ENCODE measurements around the gene CPZ. TPM values are rescaled to one million over a fixed set of nuclear protein-coding genes. Genes with fewer than 3 reads are reported as not detected.

CPZ gene
- total and polyA plus RNA-seq, 10 of the 15 experiments (the other 5 are each of a cell fraction or from before 2014, with no cell fraction given) = not detected

DNA sequence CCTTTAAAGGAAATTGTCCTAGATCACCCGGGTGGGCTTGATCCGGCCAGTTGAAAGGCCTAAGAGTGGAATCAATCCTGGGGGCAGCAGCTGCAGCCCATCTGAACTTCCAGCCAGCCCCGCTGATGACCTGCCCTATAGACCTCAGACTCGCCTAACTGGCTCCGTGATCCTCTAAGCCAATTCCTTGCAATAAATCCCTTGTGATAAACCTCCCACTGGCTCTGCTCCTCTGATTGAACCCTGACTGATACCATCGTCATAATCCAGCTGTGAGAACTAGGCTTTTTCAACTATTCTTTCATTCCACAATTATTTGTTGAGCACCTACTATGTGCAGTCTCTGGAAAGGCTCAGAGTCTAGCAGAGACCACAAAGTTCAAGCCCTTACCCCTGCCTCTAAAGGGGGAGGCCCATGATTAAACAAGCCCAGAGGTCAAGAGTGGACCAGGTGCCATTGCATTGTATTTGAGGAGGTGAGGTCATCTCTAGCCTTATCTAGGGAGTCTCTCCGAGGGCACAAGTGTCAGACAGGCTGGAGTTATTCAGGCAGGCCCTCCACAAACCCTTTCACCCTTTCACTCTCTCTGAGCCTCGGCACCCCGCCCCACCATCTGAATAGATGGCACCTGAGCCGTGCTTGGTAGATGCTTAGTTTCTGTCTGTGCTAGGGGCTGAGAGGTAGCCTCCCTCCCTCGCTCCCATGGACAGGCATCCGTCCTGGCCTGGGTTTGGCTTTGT lies 32.9 kb upstream of the CPZ start:
- Histone ChIP-seq H3K4me3 (no peak overlapping the region), H3K4me2 (ENCODE audit: control insufficient read depth, insufficient read depth) (no peak overlapping the region), H3K79me2 (ENCODE audit: control insufficient read depth, insufficient read depth, low read length) (no peaks in the 10 kb centered on the region), H3K27me3 (replicated peaks in 1 of 2; ENCODE audit: control insufficient read depth in 2 of 2, insufficient read depth in 2 of 2, low read length in 1 of 2) (no peaks in the 10 kb centered on the region), H3K9ac (ENCODE audit: control insufficient read depth, insufficient read depth, low read length) (no peak overlapping the region), H3K27ac (ENCODE audit: control insufficient read depth, insufficient read depth) (no peak overlapping the region), H3K36me3 (ENCODE audit: control insufficient read depth in 2 of 2, insufficient read depth in 2 of 2, low read length in 1 of 2) (no peaks in the 10 kb centered on the region), H3K4me1 (ENCODE audit: control insufficient read depth, insufficient read depth, low read length) (no peaks in the 10 kb centered on the region), H4K20me1 (ENCODE audit: control insufficient read depth, insufficient read depth) (no peaks in the 10 kb centered on the region), H3K9me3 (replicated peaks; ENCODE audit: control insufficient read depth, insufficient read depth, low read length) (no peaks in the 10 kb centered on the region), H2AFZ (ENCODE audit: control insufficient read depth, low read depth, low read length) (no peak overlapping the region)
- FAIRE-seq (no peak), ATAC-seq (no peak), DNase-seq (ENCODE audit: low read depth, low spot score) (no peak)
- 32% methylated on average over 12 of the region's 12 CpGs for WGBS (ENCODE audit: insufficient coverage, insufficient replicate concordance, low lambda C conversion rate, missing lambda C conversion rate)
- intact Hi-C loops (cut with micrococcal nuclease; ENCODE audit: unreplicated experiment) = no loop called here
- POLR2A ChIA-PET = no interaction called here
- TF ChIP-seq CEBPB (IDR thresholded peaks at IDR 0.05; ENCODE audit: borderline replicate concordance in 1 of 2, low read depth in 2 of 2, low read length in 2 of 2) (no peak), YBX1 (IDR thresholded peaks at IDR 0.05) (no peak), BMI1 (IDR thresholded peaks at IDR 0.05; ENCODE audit: borderline replicate concordance) (no peak), NFIC (IDR thresholded peaks at IDR 0.05; ENCODE audit: low read depth, low read length) (no peak), TAF1 (IDR thresholded peaks at IDR 0.05; ENCODE audit: borderline replicate concordance, low read depth, low read length) (no peak), MYB (IDR thresholded peaks at IDR 0.05; ENCODE audit: borderline replicate concordance, low read depth, low read length) (no peak), YY1 (IDR thresholded peaks at IDR 0.05; ENCODE audit: low read depth, low read length) (no peak), EZH2 (IDR thresholded peaks at IDR 0.05; ENCODE audit: borderline replicate concordance, control insufficient read depth, low read depth, low read length) (no peak), ZNF217 (IDR thresholded peaks at IDR 0.05) (no peak)
- TF ChIP-seq, protein P1, sequence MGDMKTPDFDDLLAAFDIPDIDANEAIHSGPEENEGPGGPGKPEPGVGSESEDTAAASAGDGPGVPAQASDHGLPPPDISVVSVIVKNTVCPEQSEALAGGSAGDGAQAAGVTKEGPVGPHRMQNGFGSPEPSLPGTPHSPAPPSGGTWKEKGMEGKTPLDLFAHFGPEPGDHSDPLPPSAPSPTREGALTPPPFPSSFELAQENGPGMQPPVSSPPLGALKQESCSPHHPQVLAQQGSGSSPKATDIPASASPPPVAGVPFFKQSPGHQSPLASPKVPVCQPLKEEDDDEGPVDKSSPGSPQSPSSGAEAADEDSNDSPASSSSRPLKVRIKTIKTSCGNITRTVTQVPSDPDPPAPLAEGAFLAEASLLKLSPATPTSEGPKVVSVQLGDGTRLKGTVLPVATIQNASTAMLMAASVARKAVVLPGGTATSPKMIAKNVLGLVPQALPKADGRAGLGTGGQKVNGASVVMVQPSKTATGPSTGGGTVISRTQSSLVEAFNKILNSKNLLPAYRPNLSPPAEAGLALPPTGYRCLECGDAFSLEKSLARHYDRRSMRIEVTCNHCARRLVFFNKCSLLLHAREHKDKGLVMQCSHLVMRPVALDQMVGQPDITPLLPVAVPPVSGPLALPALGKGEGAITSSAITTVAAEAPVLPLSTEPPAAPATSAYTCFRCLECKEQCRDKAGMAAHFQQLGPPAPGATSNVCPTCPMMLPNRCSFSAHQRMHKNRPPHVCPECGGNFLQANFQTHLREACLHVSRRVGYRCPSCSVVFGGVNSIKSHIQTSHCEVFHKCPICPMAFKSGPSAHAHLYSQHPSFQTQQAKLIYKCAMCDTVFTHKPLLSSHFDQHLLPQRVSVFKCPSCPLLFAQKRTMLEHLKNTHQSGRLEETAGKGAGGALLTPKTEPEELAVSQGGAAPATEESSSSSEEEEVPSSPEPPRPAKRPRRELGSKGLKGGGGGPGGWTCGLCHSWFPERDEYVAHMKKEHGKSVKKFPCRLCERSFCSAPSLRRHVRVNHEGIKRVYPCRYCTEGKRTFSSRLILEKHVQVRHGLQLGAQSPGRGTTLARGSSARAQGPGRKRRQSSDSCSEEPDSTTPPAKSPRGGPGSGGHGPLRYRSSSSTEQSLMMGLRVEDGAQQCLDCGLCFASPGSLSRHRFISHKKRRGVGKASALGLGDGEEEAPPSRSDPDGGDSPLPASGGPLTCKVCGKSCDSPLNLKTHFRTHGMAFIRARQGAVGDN (IDR thresholded peaks at IDR 0.05) = no peak
- in situ Hi-C loops (cut with MboI) = no loop called here
- RAD21 ChIA-PET (ENCODE audit: unreplicated experiment) = no interaction called here
- SMC1A ChIA-PET (ENCODE audit: uncharacterized antibody, unreplicated experiment) = no interaction called here
- CTCF ChIA-PET = no interaction called here
- no TSS peak for BruUV-seq (replicated peaks)

Data from GM12878 (cell line).